Stromal cell of bone marrow (primary cell): ENCODE data around the gene RAPGEF1.

Source experiments
- DNase-seq: peaks from one replicate; pipeline ENCODE4 v3.0.0-alpha.2; 2012; ENCODE audit warnings: low read depth

Gene RAPGEF1

DNA sequence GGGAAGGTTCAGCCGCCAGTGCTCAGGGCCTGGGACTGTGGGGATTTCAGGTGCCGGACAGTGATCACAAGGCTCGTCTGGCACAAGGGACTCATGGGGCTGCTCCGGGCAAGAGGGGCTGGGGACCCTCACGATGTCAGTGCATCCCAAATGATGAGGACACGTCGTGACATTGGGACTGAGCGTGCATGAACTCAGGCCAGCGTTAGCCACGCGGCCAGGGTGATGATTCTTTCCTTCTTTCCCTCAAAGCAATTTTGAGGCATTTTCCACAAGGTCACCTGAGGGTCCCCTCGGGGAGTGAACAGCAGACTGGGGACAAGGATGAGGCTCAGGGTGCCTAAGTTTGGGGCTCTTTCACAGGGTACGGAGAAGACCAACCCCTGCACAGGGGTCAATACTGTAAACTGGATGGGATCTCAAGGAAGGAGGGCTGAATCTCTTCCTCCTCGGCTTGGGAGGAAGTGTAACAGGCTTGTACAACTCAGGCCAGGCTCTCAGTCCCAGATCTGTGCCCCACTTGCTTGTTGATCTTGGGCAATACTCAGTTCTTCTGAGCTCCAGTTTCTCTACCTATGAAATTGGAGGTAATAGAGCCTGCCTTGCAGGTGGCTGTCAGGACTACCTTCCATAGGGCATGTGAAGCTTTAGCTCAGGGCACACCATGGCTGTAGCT, 116.1 kb downstream of the RAPGEF1 start:
- DNase-seq = no peak

DNA sequence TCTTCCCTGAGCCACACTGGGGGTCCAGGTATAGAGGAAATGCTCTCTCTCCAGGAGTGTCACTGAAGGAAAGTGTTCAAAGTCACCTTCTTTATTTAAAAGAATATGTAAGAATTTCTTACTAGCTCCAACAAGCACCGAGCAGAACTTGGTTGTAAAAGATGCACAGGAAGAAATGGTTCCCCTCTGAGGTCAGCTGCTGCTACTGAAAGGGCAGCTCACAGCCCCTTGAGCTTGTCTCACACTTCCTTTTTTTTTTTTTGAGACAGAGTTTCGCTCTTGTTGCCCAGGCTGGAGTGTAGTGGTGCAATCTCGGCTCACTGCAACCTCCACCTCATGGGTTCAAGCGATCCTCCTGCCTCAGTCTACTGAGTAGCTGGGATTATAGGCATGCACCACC, 117.4 kb downstream of the RAPGEF1 start:
- no peak for DNase-seq

DNA sequence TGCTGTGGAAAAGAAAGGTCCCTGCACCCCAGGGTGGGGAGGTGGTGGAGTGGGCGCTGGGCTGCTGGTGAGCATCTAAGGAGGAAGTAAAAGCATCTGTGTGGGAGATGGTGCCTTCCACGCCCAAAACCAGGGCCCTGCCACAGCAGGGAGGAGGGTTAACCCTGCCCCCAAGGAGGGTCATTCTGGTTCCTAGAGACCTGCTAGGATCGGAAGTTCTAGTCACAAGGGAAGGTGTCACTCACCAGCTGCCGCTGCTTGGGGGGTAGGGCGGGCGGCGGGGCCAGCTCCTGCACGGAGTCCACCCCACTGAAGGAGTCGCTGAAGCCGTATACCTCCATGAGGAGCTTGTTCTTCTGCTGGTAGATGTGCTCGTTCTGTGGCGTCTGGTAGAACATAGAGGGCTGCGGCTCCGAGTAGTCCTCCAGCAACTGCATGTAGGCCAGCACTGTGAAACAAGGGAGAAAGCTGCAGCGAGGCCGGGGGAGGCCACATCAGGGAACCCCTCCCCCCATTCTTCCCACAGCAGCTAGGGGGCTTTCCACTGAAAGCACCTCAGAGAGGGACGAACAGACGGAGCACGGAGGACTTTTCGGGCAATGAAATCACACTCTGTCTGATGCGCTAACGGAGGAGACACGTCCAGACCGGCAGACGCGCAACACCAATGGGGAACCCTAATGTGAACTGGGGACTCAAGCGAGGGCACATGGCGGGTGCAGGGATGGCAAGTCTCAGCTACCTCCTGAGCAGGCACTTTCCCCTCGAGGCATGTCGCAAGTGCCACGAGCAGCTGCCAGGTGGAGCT, 118.1 kb downstream of the RAPGEF1 start:
- DNase-seq = no peak

DNA sequence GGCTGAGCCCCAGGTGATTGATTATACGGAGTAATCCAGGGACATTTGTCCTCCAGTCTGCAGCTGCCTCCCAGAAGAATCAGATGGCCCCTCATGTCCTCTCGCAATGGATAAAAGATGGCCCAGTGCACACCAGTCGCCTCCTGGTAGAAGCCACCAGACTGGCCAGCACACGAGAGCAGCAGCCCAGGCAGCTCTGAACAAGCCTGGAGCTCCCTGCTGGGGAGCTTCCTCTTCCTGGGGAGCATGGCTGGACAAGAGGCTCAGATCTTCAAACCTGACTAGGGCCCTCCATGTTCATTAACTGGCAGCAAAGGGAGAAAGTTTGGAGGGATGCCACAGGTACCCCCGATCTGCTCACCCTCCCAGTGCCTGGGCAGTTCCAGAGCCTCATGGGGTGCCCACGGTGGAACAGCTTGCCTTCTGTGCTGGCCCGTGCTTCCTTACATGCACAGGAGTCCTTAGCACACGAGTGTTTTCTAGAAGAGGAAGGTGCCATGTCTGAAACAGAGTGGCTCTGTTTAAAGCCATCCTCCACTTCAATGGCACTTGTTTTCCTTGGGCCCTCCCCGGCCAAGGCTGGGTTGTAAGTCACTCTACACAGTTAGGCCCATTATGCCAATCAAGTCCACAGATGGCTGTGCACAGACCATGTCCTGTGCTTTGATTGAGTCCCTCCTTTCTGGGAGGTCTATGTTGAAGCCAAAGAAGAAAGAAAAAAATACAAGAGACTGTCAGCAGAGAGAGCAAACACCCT, 118.9 kb downstream of the RAPGEF1 start:
- no peak for DNase-seq

DNA sequence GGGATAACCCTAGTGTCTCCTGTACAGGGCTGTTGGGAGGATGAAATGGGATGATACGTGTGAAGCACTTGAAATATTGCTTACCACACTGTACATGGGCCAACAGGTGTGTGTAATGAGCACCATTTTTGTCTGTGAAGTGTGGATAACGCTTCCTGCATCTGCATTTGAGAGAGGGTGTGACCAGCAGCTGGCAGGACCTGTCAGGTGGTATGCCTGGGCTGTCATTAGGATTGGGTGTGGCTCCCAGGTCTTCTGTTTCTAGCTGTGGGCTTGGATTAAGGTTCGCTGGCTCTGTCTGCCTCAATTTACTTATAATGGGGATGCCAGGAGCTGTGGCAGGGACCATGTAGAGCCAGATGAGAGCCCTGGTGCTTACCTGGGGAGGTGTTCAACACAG, 120.2 kb downstream of the RAPGEF1 start:
- DNase-seq = no peak

DNA sequence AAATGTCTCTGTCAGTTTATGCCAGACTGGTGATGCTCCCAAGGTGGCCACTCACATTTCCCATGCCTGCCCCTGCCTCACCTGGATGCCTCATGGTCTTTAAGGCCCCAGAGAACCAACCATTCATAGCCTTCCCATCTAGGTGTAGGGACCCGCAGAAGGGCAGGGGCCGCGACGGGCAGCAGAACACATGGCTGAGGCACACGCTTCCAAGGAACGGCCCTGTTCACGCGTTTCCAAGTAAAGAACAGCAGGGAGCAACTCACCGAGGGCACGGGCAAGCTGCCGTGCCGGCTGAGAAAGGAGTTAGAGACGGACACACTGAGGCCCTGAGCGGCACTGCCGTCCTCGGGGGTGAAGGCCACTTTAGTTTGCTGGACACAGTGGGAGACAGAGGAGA, 121.1 kb downstream of the RAPGEF1 start:
- no peak for DNase-seq

DNA sequence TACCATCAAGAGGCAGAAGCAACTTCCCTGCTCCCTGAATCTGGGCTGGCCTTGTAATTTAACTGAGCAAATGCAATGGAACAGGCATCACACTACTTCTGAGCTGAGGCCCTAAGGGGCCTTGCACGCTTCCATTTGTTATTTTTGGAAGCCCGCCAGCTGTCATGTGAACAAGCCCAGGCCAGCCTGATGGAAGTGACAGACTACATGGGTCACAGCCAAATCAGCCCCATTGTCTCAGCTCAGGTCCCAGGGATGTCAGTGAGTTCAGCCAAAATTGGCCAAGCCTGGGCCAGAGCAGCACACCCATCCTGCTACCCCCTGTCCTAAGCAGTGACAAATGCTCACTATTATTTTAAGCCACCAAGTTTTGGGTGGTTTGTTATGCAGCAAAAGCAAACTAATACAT, 121.8 kb downstream of the RAPGEF1 start:
- DNase-seq = no peak

DNA sequence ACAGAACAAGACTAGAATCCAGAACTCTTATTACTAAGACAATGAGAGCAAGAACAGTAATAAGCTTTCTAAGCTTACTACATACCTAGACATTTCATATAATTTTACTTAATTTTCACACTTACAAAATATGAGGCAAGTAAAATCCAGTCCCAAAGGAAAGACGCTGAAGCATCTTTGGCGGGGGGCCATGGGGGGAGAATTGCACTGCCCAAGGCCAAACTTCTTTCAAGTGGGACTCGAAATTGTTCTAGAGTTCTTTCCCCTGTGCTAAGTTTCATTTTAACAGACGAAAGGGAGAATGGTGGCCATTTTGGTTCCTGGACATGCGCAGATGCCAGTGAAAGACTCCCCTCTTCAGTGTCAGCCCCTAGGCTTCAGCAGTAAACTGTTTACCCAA, 122.3 kb downstream of the RAPGEF1 start:
- DNase-seq = no peak

DNA sequence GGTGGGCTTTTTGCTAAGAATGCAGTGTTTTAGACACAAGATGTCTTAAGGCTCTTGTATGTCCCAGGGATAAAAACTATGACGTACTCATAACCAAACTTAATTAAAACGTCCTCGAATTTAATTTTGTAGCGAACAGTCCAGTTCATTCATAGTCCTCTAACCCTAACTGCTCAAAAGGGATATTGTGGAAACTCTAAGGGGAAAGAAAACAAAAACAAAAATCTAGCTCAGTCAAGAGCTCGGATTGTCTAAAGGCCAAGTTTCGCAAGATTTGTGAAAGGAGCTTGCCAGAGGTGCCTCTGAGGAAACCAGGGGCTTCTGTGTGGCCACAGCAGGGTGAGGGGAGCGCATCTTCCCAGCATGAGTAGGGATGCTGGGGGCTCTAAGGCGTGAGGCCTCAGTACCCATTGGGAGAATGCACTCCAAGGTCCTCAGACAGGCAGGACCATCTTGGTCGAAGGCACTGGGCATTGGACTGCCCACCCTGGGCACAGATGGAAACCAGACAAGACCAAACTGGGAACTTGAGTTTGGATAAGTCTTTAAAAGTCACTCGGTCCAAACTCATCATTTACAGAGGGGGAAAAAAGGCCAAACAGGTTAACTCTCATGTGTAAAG, 122.8 kb downstream of the RAPGEF1 start:
- DNase-seq = no peak

DNA sequence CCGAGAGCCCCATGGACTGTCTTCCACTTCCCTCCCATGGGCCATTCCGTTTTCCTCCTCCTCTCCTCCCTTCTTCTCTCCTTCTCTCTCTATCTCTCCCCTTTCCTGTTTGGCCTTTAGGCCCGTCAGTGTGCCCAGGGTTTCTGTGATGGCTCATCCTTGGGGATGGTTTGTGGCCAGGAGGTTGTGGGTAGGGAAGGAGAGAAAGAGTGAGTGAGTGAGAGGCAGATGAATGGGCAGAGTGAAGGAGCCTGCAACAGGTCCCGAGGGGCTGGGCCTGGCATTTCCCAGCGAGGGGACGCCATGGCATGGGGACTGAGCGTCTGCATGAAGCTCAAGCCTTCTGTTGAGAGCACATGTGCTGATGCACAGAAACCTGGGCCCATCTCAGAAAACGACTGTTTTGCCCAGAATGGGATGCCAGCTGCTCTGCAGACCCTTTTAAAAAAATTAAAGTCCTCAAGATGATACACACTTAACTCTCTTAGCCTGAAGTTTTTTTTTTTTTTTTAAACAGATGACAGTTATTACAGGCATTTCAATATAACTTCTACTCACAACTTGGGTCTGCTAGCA, 125.4 kb downstream of the RAPGEF1 start:
- DNase-seq = no peak

DNA sequence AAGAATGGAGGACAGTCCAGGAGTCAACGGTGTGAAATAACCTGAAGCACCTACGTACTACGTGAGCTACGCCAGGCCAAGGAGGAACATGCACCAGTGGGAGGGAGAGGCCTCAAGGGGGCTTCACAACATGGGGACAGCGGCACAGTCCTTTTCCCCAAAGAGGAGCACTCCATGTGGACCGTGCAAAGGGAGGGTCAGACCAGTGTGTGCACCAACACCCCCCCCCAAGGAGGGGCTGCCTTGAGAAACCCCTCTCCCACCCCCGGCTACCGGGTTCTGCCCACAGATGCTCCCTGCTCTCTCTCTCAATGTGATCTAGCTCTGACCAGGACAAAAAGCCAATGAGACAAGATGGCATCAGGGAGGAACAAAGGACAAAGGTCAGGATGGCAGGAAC, 126.0 kb downstream of the RAPGEF1 start:
- no peak for DNase-seq

DNA sequence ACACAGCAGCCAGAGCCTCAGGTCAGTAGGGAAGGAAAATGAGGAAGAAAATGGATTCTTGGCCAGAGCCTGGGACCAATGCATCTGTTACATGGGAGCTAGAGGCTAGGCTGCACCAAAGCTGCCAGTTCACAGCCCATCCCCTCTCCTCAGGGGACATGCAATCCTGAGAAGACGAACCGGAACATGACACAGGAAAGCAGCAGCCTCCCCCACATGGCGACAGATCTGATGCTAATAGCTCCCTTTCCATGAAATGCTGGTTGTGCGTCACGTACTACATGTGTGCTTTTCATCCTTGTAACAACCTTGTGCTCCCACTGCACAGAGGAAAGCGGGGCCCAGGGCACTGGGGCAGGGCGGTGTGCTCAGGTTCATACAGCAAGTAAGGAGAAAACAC, 127.0 kb downstream of the RAPGEF1 start:
- DNase-seq = no peak

DNA sequence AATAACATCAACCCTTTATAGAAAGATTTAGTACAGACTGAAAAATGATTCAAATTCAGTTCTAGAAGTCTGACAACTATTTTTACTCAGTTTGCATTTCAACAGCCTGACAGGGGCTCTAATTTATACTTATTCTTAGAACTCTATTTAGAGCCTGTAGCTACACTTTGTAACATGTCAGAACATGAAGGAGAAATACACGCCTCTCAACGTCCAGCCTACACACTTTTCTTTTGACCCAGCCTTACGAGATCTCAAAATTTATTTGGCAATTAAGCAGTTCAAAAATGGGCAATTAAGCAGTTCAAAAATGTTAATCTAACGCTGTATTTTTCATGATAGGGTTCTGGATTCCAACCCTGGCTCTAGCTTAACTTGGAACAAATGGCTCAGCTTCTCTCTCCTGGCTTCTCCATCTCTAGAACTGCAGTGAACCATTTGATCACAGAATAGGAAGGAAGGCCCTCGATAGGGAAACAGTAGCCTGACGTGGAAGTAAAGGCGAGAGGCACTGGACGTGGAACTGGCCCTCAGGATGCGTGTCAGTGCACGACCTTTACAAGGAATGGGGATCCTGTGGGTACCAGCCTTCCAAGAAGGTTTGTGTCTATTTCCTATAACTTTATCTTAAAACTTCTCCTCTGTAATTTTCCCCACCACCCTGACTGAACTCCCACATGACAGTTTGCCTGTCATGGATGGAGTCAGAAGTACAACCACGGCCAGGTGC, 128.1 kb downstream of the RAPGEF1 start:
- no peak for DNase-seq

DNA sequence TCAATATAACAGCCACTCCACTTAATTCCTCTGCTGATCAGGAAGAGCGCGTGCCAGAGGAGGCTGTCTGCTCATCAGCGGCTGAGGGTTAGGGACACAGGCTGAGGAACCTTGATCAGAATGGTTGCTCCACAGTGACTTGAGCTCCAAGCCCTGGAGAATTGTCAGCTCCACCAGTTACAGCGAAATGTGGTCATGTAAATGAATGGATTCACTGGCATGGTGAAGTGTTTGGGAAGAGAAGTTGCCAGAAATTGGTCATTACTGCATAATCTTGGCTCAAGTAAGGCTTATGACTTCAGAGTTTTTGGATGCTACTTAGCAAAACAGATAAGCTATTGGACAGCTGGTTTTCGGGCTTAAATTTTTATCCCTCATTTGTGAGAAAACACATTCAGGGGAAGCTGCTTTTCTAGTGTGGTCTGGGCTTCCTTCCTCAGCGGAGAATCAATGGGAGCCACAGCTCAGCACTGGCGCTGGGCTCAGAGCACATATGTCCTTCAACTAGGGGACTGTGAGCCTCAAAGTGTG, 129.6 kb downstream of the RAPGEF1 start:
- DNase-seq = peak; percentile 91

DNA sequence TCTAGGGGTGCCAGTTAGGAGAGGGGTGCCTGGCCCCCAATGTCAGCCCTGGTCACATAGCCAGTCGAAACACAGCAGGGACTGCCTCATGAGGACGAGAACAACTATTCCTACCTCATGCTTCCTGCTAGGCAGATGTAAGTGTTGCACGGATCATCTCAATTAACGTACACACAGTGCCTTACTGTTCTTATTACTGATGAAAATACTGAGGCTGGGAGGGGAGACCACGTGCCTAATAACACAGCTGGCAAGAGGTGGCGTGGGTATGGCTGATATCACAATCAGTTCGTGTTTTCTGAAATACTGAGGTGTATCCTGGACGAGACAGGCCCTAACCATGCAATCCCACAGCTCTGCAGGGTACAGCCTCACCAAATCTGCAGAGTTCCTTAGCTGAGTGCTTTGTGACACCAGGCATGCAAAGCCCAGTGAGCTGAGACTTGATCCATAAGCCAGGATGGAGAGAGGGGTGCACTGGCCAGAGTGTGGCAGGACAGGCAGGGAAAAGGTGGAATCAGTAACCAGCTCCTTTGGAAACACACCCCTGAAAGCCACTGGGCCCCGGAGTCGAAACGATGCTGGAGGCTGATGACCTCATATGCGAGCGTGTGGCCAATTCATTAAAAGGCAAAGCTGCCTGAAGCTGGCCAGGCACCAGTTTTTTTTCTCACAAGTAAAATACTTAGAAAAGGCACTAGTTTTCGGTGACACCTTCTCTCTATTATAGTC, 130.6 kb downstream of the RAPGEF1 start:
- DNase-seq = peak; percentile 45

DNA sequence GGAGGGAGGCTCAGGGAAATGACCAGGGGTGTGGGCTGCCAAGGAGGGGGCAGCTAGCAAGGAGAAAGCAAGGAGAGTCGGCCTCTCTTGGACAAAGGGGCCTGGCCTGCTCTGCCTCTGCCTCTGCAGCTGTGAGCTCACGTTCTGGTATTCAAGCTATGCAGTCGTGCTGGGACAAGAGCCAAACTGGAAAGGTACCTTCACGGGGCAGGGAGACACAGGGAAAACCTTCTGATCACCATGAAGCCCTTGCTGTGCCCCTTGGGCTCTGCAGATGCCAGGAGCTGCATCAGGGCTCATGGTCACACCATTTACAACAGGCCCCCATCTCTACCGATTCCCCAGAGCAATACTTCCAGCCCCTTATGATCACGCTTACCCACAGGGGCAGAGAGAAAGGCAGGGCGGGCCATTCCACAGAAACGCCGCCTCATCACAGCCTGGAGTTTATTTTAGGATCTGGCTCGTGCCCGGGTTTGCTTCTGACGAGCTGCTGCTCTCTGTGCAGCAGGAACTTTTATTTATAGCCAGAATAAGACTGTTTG, 131.3 kb downstream of the RAPGEF1 start:
- peak; percentile 57 for DNase-seq

DNA sequence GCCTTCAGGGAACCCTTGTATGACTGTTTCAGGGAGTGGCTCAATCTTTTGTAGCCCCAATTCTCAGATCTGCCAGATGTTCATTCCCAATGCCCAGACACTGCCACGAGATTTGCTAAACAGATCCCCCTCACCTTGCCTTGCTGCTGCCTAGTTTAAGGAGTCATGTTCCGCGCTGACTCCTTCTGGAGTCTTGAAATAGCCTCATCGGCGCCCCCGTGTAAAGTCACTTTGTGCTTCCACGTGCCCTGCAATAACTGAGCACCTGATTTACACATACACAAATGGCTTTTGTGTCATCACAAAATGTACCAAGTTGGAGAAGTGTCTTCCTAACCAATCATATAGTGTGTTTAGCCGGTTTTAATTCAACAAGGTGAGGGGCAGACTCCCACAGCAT, 132.3 kb downstream of the RAPGEF1 start:
- DNase-seq = no peak

DNA sequence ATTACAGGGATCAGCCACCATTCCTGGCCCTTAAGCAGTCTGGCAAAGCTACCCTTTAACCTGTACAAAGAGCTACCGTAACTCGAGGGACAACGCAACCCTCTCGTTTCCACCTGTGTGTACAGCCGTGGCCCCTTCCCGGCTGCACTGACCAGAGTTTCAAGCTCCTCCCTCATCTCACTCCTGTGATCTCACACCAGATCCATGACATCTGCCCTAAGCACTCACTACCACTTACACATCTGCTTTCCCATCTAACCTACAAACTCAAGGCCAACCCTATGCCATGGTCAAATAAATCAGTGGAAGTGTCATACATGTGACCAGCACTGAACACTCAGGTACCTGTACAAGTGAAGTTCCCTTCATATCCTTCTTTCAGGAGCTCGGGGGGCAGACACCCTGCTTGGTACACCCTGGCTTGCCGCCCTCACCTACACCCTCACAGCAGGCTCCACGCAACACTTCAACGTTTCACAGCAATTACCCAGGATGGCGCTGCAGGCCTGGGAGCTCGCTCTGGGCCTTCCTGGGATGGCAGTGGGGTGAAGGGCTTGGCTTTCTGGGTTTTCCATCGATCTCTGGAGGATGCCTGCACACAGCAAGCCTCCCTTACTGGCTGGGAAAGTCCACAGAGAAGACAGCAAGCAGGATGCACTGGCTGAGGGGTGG, 132.8 kb downstream of the RAPGEF1 start:
- DNase-seq = no peak

DNA sequence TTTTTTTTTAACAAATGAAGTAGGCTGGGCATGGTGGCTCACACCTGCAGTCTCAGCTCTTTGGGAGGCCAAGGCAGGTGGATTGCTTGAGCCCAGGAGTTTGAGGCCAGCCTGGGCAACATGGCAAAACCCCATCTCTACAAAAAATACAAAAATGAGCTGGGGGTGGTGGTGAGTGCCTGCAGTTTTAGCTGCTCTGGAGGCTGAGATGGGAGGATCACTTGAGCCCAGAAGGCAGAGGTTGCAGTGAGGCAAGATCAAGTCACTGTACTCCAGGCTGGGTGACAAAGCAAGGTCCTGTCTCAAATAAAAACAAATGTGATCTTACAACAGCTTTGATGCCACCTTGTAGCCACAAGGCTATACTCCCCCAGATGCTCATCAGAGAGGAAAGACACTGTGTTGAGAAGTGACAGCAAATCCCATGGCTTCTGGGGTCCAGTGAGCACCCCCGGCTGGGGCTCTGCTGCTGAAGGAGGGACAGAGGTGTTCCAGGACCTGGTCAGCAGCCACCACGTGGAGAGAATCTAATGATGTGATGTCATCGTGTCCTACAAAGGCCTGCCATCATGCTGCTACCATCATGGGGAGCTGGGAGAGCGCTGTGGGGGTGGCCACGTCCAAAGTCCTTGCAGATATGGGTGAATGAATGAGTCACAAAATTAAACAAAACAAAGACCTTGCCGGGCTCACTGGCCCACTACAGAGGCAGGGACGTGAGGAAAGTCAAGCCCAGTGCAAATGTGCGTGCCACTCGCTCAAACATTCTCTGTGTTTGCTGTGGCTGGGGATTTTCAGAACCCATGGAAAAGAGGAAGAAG, 133.9 kb downstream of the RAPGEF1 start:
- DNase-seq = no peak
